Neural cell (in vitro differentiated cells): ENCODE data around the gene AMIGO1. TPM values are rescaled to one million over a fixed set of nuclear protein-coding genes. Genes with fewer than 3 reads are reported as not detected.

Experiments
- H2AFZ ChIP-seq: fragments of 200-600, 300-800 bp; sonication (generic), shearing (Covaris generic); 2 replicates; pipeline ENCODE4 v1.6.0; 2014; ENCODE audit warnings: low read depth, mild to moderate bottlenecking, antibody characterized with exemption, low read length, moderate library complexity
- H3F3A ChIP-seq: fragments of 200-600 bp; shearing (Covaris generic); 2 replicates; pipeline ENCODE4 v1.6.1; 2016; ENCODE audit warnings: mild to moderate bottlenecking, moderate library complexity, mixed read lengths, antibody characterized with exemption, low read length; ENCODE audit not compliant: insufficient read depth, poor library complexity, severe bottlenecking
- H3K27ac ChIP-seq: fragments of 200-600, 300-800 bp; sonication (generic), shearing (Covaris generic); 2 replicates; pipeline ENCODE4 v1.5.1; 2014; ENCODE audit warnings: mild to moderate bottlenecking, low read length, moderate library complexity
- H3K27me3 ChIP-seq: fragments of 300-800, 200-600 bp; sonication (generic), shearing (Covaris generic); 2 replicates; pipeline ENCODE4 v1.6.0; 2014; ENCODE audit warnings: mild to moderate bottlenecking, low read depth, low read length, moderate library complexity; ENCODE audit not compliant: insufficient read depth
- H3K36me3 ChIP-seq: fragments of 300-800, 200-600 bp; sonication (generic), shearing (Covaris generic); 2 replicates; pipeline ENCODE4 v1.5.1; 2014; ENCODE audit warnings: mild to moderate bottlenecking, antibody characterized with exemption, low read length, moderate library complexity; ENCODE audit not compliant: insufficient read depth
- H3K4me2 ChIP-seq: fragments of 300-800, 200-600 bp; sonication (generic), shearing (Covaris generic); 2 replicates; pipeline ENCODE4 v1.6.0; 2014; ENCODE audit warnings: mild to moderate bottlenecking, low read length
- H3K4me3 ChIP-seq: fragments of 300-800, 200-600 bp; sonication (generic), shearing (Covaris generic); 2 replicates; pipeline ENCODE4 v1.5.1; 2014; ENCODE audit warnings: mild to moderate bottlenecking, low read length, moderate library complexity
- H3K79me2 ChIP-seq: fragments of 200-600 bp; shearing (Covaris generic); replicated peaks from 2 replicates; pipeline ENCODE4 v1.6.0; 2014; ENCODE audit warnings: mild to moderate bottlenecking, low read length, moderate library complexity; ENCODE audit not compliant: insufficient read depth
- H3K9ac ChIP-seq: fragments of 300-800, 200-600 bp; sonication (generic), shearing (Covaris generic); 2 replicates; pipeline ENCODE4 v1.6.1; 2016; ENCODE audit warnings: mild to moderate bottlenecking, low read length, mixed read lengths
- H3K9me2 ChIP-seq: fragments of 200-600 bp; shearing (Covaris generic); 2 replicates; pipeline ENCODE4 v1.6.1; 2016; ENCODE audit warnings: mild to moderate bottlenecking, low read length, mixed read lengths; ENCODE audit not compliant: insufficient read depth
- H3K9me3 ChIP-seq: fragments of 200-600, 300-800 bp; sonication (generic), shearing (Covaris generic); 2 replicates; pipeline ENCODE4 v1.6.1; 2016; ENCODE audit warnings: mild to moderate bottlenecking, mixed run types, low read length, moderate library complexity, mixed read lengths
- H4K20me1 ChIP-seq: fragments of 200-600 bp; shearing (Covaris generic); 2 replicates; pipeline ENCODE4 v1.6.1; 2016; ENCODE audit warnings: mild to moderate bottlenecking, mixed run types; ENCODE audit not compliant: insufficient read depth
- CTCF ChIP-seq: fragments of 450-650 bp; IDR thresholded peaks from 2 replicates; pipeline ENCODE4 v1.5.1; 2014; ENCODE audit warnings: antibody characterized with exemption, mild to moderate bottlenecking, moderate library complexity; ENCODE audit not compliant: poor library complexity, severe bottlenecking
- EP300 ChIP-seq: fragments of 450-650 bp; conservative IDR thresholded peaks from 2 replicates; pipeline ENCODE4 v1.6.1; 2014; ENCODE audit warnings: antibody characterized with exemption, mild to moderate bottlenecking, moderate library complexity; ENCODE audit not compliant: poor library complexity, severe bottlenecking
- EZH2 ChIP-seq: fragments of 200-600, 300-800 bp; shearing (Covaris generic), sonication (generic); IDR thresholded peaks from 2 replicates; pipeline ENCODE4 v1.6.1; 2014; ENCODE audit warnings: antibody characterized with exemption, low read length, borderline replicate concordance, mild to moderate bottlenecking; ENCODE audit not compliant: insufficient read depth, poor library complexity, severe bottlenecking
- MXI1 ChIP-seq: fragments of 450-650 bp; conservative IDR thresholded peaks from 2 replicates; pipeline ENCODE4 v1.6.1; 2014; ENCODE audit warnings: antibody characterized with exemption, mild to moderate bottlenecking; ENCODE audit not compliant: poor library complexity, severe bottlenecking
- POLR2AphosphoS5 ChIP-seq: IDR thresholded peaks from 2 replicates; pipeline ENCODE4 v1.6.1; 2012
- RAD21 ChIP-seq: fragments of 450-650 bp; conservative IDR thresholded peaks from 2 replicates; pipeline ENCODE4 v1.6.1; 2014; ENCODE audit warnings: antibody characterized with exemption, mild to moderate bottlenecking, moderate library complexity
- REST ChIP-seq: IDR thresholded peaks from 2 replicates; pipeline ENCODE4 v1.6.1; 2012; ENCODE audit warnings: borderline replicate concordance
- SMC3 ChIP-seq: fragments of 450-650 bp; conservative IDR thresholded peaks from 2 replicates; pipeline ENCODE4 v1.6.1; 2014; ENCODE audit warnings: antibody characterized with exemption, mild to moderate bottlenecking, moderate library complexity; ENCODE audit not compliant: poor library complexity
- TAF1 ChIP-seq: IDR thresholded peaks from 2 replicates; pipeline ENCODE4 v1.6.1; 2012; ENCODE audit warnings: low read depth
- polyA plus RNA-seq: library from polyadenylated mRNA; depleted of rRNA; stranded (reverse); fragments of >200 nt; gene quantifications from 2 replicates; pipeline ENCODE4 v1.2.3, GENCODE V29; 2014

The AMIGO1 gene
- polyA plus RNA-seq, 1 donor from 2014 or later = 12.6 TPM

GRCh38 chr1:109537450-109538178, 28.1 kb upstream of the AMIGO1 start:
- TF ChIP-seq SMC3 (no peak), REST (no peak), TAF1 (no peak), CTCF (no peak), EP300 (no peak), RAD21 (no peak), POLR2AphosphoS5 (no peak), MXI1 (no peak), EZH2 (no peak)
- no peak overlapping the region for H3K4me2 ChIP-seq
- H2AFZ ChIP-seq = no peak overlapping the region
- H3K79me2 ChIP-seq = no peaks in the 10 kb centered on the region
- H3F3A ChIP-seq = no peaks in the 10 kb centered on the region
- H3K4me3 ChIP-seq = no peak overlapping the region
- H3K9ac ChIP-seq = no peak overlapping the region
- H3K9me3 ChIP-seq = no peaks in the 10 kb centered on the region
- H3K27me3 ChIP-seq = no peaks in the 10 kb centered on the region
- no peaks in the 10 kb centered on the region for H4K20me1 ChIP-seq
- no peaks in the 10 kb centered on the region for H3K9me2 ChIP-seq
- no peaks in the 10 kb centered on the region for H3K36me3 ChIP-seq
- H3K27ac ChIP-seq = no peak overlapping the region

GRCh38 chr1:109535971-109536491, 26.5 kb upstream of the AMIGO1 start:
- Histone ChIP-seq H3K9me3 (no peaks in the 10 kb centered on the region), H3F3A (no peaks in the 10 kb centered on the region), H3K9ac (no peak overlapping the region), H3K36me3 (no peaks in the 10 kb centered on the region), H3K4me2 (no peak overlapping the region), H3K27me3 (no peaks in the 10 kb centered on the region), H3K79me2 (no peaks in the 10 kb centered on the region), H4K20me1 (no peaks in the 10 kb centered on the region), H3K9me2 (no peaks in the 10 kb centered on the region), H3K27ac (no peak overlapping the region), H2AFZ (no peak overlapping the region), H3K4me3 (no peak overlapping the region)
- TF ChIP-seq RAD21 = no peak
- TF ChIP-seq MXI1 = no peak
- TF ChIP-seq TAF1 = no peak
- TF ChIP-seq EP300 = no peak
- no peak for TF ChIP-seq REST
- TF ChIP-seq CTCF = no peak
- no peak for TF ChIP-seq SMC3
- TF ChIP-seq EZH2 = no peak
- TF ChIP-seq POLR2AphosphoS5 = no peak
